GM18526 (cell line): ENCODE measurements around the gene FXYD7.

Experiments used
- POLR2A ChIP-seq: IDR thresholded peaks from 3 replicates; pipeline ENCODE4 v1.6.1; 2011; ENCODE audit not compliant: insufficient read length; ENCODE audit errors: extremely low read depth

FXYD7 gene

GRCh38 chr19:35149463-35149862 lies 6.4 kb downstream of the FXYD7 start:
- no peak for TF ChIP-seq POLR2A

GRCh38 chr19:35150445-35150844 lies 7.4 kb downstream of the FXYD7 start:
- no peak for TF ChIP-seq POLR2A

DNA sequence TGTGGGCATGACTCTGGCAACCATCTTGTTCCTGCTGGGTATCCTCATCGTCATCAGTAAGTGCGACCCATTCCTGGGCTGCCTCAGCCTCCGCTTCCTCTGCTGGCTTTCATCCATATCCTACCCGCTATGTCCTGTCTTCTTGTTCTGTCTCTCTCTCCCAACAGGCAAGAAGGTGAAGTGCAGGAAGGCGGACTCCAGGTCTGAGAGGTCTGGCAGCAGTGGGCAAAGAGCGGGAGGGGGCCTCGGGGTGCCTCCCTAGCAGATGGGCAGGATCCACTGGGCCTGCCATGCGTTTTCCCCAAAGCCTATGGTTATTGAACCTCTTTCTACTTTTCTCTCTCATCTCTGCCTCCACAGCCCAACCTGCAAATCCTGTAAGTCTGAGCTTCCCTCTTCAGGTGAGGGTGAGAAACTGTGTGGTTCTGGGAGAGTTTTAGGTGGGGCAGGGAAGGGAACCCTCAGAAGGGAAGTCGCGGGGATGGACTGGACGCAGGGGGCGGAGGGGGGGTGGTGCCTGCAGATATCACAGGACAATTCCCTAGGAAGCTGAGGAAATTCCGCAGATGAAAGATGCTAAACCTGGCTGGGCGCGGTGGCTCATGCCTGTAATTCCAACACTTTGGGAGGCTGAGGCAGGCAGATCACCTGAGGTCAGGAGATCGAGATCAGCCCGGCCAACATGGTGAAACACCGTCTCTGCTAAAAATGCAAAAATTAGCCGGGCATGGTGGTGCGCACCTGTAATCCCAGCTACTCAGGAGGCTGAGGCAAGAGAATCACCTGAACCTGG lies 8.4 kb downstream of the FXYD7 start:
- TF ChIP-seq POLR2A = no peak

- TF ChIP-seq POLR2A = no peak
Observed at GRCh38 chr19:35153701-35154524, 10.9 kb downstream of the FXYD7 start.

DNA sequence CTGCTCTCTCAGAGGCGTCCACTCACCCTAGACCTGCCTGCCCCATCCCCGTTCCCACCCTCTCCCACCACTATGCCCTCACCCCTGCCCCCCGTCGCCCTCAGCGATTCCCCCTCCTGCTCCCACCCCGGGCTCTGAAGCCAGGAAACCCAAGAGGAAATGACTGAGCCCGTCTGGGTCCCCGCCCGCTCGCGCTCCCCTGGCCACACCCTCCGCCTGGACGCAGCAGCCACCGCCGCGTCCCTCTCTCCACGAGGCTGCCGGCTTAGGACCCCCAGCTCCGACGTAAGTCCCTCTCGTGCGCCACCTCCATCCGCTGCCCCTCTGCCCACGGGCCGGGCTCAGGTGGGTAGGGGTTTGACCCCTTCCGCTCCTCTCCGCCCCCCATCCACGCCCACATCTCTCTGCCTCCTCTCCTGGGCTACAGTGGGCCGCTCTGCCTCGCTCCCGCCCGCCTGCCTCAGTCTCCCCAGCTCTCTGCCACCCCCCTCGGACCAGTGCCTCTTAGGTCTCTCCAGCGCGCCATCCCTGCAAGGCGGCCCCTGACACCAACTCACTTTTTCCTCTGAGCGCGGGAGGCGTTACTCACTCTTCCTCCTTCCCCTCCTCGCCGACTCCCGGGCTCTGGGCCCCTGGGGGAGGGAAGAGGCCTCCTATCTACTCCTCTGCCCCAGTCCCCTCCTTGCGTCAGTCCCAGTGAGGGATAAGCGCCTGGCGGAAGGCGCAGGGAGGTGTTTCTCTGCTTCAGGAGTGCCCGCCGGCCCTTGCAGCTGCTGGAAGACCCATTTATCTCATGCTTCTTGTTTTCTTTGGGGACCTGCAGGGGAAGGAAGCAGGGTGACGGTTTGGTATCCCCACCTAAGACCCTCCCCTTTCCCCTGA lies 11.7 kb downstream of the FXYD7 start, which contains the start of gene FXYD5:
Gene FXYD5, plus strand, starts transcription at position 211 of the 882 bp plus-strand sequence. CDS start 816 bp downstream, outside the sequence.
- TF ChIP-seq POLR2A = peak; percentile 54

- TF ChIP-seq POLR2A = no peak
Observed at GRCh38 chr19:35155441-35155840, 12.4 kb downstream of the FXYD7 start.

GRCh38 chr19:35155981-35156672 lies 13.1 kb downstream of the FXYD7 start:
- no peak for TF ChIP-seq POLR2A

DNA sequence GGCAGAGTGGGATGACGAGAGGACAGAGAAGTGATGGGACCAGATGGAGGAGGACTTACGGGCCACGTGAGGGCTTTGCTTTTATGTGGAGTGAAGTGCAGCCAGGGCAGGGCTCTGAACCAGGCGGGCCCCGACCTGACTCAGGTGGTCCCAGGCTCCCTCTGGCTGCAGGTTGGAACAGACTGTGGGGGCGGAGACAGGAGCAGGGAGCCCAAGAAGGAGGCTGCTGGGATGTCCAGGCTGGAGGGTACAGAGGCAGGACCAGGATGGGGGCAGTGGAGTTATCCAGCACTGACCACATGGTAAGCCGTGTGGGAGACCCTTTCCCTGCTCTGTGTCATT lies 13.6 kb downstream of the FXYD7 start:
- TF ChIP-seq POLR2A = no peak

DNA sequence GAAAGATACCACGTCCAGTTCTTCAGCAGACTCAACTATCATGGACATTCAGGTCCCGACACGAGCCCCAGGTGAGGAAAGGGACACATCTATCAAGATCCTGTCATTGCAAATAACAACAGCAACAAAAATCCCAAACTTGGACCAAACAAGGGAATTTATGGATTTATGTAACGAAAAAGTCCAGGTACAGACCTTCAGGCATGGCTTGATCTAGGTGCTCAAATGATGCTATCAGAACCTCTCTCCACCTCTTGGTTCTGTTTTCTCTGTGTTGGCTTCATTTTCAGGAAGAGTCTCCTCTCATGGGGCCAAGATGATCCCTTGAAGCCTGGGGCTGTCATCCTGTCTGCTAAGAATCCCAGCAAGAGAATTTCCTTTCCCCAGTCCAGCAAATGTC lies 14.4 kb downstream of the FXYD7 start:
- TF ChIP-seq POLR2A = no peak

DNA sequence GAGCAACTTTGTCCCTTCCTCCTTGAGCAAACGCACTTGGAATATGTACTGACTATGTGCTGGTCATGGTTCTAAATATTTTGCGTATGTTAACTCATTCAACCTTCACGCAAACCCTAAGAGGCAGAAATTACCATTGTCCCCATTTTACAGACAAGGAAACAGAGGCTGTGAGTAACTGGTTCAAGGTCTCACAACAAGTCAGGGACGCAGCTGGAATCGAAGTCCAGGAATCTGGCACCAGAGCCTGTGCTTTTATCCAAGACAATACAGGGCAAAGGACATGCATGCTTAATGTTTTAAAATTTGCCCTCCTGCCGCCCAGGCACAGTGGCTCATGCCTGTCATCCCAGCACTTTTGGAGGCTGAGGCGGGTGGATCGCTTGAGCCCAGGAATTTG lies 16.6 kb downstream of the FXYD7 start:
- TF ChIP-seq POLR2A = no peak

GRCh38 chr19:35160629-35161433 lies 17.8 kb downstream of the FXYD7 start:
- TF ChIP-seq POLR2A = no peak

DNA sequence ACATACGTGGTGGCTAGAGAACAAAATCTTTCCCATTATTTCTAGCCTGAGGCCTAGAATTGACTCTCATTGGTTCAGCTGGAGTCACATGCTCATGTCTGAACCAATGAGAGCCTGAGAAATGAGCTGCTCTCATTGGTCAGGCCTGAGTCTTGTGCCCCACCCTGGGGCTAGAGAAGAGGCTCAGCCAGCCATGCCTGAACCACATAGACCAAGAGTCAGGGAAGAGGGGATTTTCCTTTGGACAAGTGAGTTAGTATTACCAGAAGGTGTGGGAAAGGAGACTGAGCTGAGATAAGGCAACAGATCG lies 18.3 kb downstream of the FXYD7 start:
- no peak for TF ChIP-seq POLR2A

- no peak for TF ChIP-seq POLR2A
Observed at GRCh38 chr19:35162471-35163326, 19.6 kb downstream of the FXYD7 start.

DNA sequence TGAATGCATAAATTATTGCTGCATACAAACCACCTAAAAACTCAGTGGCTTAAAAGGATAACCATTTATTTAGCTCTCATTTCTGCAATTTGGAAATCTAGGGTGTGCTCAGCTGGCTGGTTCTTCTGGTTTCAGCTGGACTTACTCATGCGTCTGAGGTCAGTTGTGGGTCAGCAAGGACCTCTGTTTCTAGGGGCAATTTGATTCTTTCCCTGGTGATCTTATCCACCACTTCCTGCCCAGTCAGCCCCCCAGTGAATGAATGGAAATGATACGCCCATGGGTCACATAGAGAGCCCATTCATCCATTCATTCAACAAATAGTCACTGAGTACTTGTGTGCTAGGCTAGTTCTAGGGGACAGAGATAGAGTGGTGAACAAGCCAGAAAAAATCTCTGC lies 21.4 kb downstream of the FXYD7 start:
- TF ChIP-seq POLR2A = no peak
